Measurements from ENCODE around the gene STX2.

- TF ChIP-seq, protein P1, sequence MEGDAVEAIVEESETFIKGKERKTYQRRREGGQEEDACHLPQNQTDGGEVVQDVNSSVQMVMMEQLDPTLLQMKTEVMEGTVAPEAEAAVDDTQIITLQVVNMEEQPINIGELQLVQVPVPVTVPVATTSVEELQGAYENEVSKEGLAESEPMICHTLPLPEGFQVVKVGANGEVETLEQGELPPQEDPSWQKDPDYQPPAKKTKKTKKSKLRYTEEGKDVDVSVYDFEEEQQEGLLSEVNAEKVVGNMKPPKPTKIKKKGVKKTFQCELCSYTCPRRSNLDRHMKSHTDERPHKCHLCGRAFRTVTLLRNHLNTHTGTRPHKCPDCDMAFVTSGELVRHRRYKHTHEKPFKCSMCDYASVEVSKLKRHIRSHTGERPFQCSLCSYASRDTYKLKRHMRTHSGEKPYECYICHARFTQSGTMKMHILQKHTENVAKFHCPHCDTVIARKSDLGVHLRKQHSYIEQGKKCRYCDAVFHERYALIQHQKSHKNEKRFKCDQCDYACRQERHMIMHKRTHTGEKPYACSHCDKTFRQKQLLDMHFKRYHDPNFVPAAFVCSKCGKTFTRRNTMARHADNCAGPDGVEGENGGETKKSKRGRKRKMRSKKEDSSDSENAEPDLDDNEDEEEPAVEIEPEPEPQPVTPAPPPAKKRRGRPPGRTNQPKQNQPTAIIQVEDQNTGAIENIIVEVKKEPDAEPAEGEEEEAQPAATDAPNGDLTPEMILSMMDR (IDR thresholded peaks at IDR 0.05; ENCODE audit: extremely low read depth in 1 of 2, insufficient read depth in 1 of 2, low read depth in 1 of 2, low read length in 2 of 2), result no peak
- TF ChIP-seq POLR2AphosphoS5 (IDR thresholded peaks at IDR 0.05; ENCODE audit: insufficient read depth, low read depth, low read length) (no peak), EZH2 (IDR thresholded peaks at IDR 0.05; ENCODE audit: borderline replicate concordance, low read depth, low read length, severe bottlenecking) (no peak), POLR2A (IDR thresholded peaks at IDR 0.05; ENCODE audit: low read depth, low read length) (no peak)
- TF ChIP-seq, protein P2, sequence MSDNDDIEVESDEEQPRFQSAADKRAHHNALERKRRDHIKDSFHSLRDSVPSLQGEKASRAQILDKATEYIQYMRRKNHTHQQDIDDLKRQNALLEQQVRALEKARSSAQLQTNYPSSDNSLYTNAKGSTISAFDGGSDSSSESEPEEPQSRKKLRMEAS (IDR thresholded peaks at IDR 0.05; ENCODE audit: insufficient read depth, insufficient read length), result no peak
Measured at GRCh38 chr12:130813949-130814348, 25.1 kb downstream of the STX2 start.
